HG02798 (cell line): ENCODE results near the gene PTPRG.

Source experiments
- ATAC-seq: cut with Tn5 transposase; IDR thresholded peaks from one replicate; pipeline ENCODE4 v1.9.1; 2021; ENCODE audit warnings: mild to moderate bottlenecking; ENCODE audit not compliant: unreplicated experiment, poor library complexity

Gene PTPRG

GRCh38 chr3:61646851-61647525 lies 85.6 kb downstream of the PTPRG start:
- no peak for ATAC-seq

- no peak for ATAC-seq
Observed at GRCh38 chr3:61648481-61648880, 87.1 kb downstream of the PTPRG start.

- ATAC-seq = no peak
Observed at GRCh38 chr3:61649381-61650170, 88.2 kb downstream of the PTPRG start.

- ATAC-seq = no peak
Observed at GRCh38 chr3:61650276-61650675, 88.9 kb downstream of the PTPRG start.

- ATAC-seq = no peak
Observed at GRCh38 chr3:61650719-61651410, 89.5 kb downstream of the PTPRG start.

GRCh38 chr3:61657689-61658088 lies 96.3 kb downstream of the PTPRG start:
- ATAC-seq = no peak

GRCh38 chr3:61662861-61663260 lies 101.5 kb downstream of the PTPRG start:
- no peak for ATAC-seq

GRCh38 chr3:61663356-61664104 lies 102.2 kb downstream of the PTPRG start:
- ATAC-seq = no peak

GRCh38 chr3:61664105-61664482 lies 102.7 kb downstream of the PTPRG start:
- no peak for ATAC-seq

- no peak for ATAC-seq
Observed at GRCh38 chr3:61665121-61665520, 103.8 kb downstream of the PTPRG start.

GRCh38 chr3:61665987-61666386 lies 104.6 kb downstream of the PTPRG start:
- ATAC-seq = no peak

- no peak for ATAC-seq
Observed at GRCh38 chr3:61666615-61667330, 105.4 kb downstream of the PTPRG start.

GRCh38 chr3:61667383-61667782 lies 106.0 kb downstream of the PTPRG start:
- ATAC-seq = no peak

- no peak for ATAC-seq
Observed at GRCh38 chr3:61667814-61668213, 106.4 kb downstream of the PTPRG start.

- no peak for ATAC-seq
Observed at GRCh38 chr3:61668317-61668864, 107.0 kb downstream of the PTPRG start.

GRCh38 chr3:61669203-61669602 lies 107.8 kb downstream of the PTPRG start:
- ATAC-seq = no peak

GRCh38 chr3:61669668-61670299 lies 108.4 kb downstream of the PTPRG start:
- ATAC-seq = no peak

GRCh38 chr3:61673651-61674050 lies 112.3 kb downstream of the PTPRG start:
- ATAC-seq = no peak

- no peak for ATAC-seq
Observed at GRCh38 chr3:61674596-61674995, 113.2 kb downstream of the PTPRG start.
